Liver (tissue), 9 donors: ENCODE data around the gene AQP9. TPM values are rescaled to one million over a fixed set of nuclear protein-coding genes. Genes with fewer than 3 reads are reported as not detected.
"Not testable (repeated sequence)": the region's sequence is repeated elsewhere in the genome, so short reads cannot be mapped to it uniquely, and the experiment has no call there.

Experiments
- DNase-seq: peaks from one replicate; pipeline ENCODE4 v3.0.0-alpha.2; 2017; ENCODE audit warnings: low spot score
- H3K27ac ChIP-seq, 2 donors: one replicate each; pipeline ENCODE4 v1.7.0; 2013; ENCODE audit warnings: inconsistent platforms in 2 of 2, low read length in 2 of 2, control low read depth in 1 of 2, low read depth in 1 of 2, mild to moderate bottlenecking in 1 of 2
- H3K27me3 ChIP-seq, 4 donors: one replicate each; pipeline versions ENCODE4 v1.6.1 to v1.7.0; 2013; ENCODE audit warnings: low read length in 3 of 4, inconsistent platforms in 1 of 4, mild to moderate bottlenecking in 1 of 4, moderate library complexity in 1 of 4; ENCODE audit not compliant: control insufficient read depth in 4 of 4, insufficient read depth in 4 of 4
- H3K36me3 ChIP-seq, 4 donors: one replicate each; pipeline versions ENCODE4 v1.6.1 to v1.7.0; 2013; ENCODE audit warnings: low read length in 3 of 4, mild to moderate bottlenecking in 3 of 4, low read depth in 1 of 4, moderate library complexity in 1 of 4; ENCODE audit not compliant: control insufficient read depth in 4 of 4, insufficient read depth in 3 of 4
- H3K4me1 ChIP-seq, 4 donors: one replicate each; pipeline versions ENCODE4 v1.6.1 to v1.7.0; 2013; ENCODE audit warnings: low read length in 3 of 4, mild to moderate bottlenecking in 3 of 4, moderate library complexity in 1 of 4; ENCODE audit not compliant: control insufficient read depth in 4 of 4, insufficient read depth in 4 of 4
- H3K4me3 ChIP-seq, 3 donors: one replicate each; pipeline versions ENCODE4 v1.6.1 to v1.7.0; 2013; ENCODE audit warnings: low read length in 3 of 3, control low read depth in 1 of 3, low read depth in 1 of 3, mild to moderate bottlenecking in 1 of 3
- H3K9ac ChIP-seq, 2 donors: one replicate each; pipeline ENCODE4 v1.7.0; 2013; ENCODE audit warnings: low read length in 2 of 2, mild to moderate bottlenecking in 2 of 2, moderate library complexity in 2 of 2, control low read depth in 1 of 2, low read depth in 1 of 2
- H3K9me3 ChIP-seq, 4 donors: one replicate each; pipeline versions ENCODE4 v1.6.1 to v1.7.0; 2013; ENCODE audit warnings: low read length in 3 of 4; ENCODE audit not compliant: control insufficient read depth in 4 of 4
- ATF3 ChIP-seq: IDR thresholded peaks from 2 replicates; pipeline ENCODE4 v1.6.1; 2016; ENCODE audit warnings: antibody characterized with exemption
- EGR1 ChIP-seq, 2 donors: IDR thresholded peaks; 2 replicates each; pipeline ENCODE4 v1.6.1; 2016 to 2018; ENCODE audit warnings: antibody characterized with exemption in 2 of 2, low read depth in 2 of 2
- FOXA1 ChIP-seq: IDR thresholded peaks from 2 replicates; pipeline ENCODE4 v1.6.1; 2016; ENCODE audit warnings: antibody characterized with exemption
- FOXA2 ChIP-seq: IDR thresholded peaks from 2 replicates; pipeline ENCODE4 v1.6.1; 2016; ENCODE audit warnings: antibody characterized with exemption
- GABPA ChIP-seq, 2 donors: IDR thresholded peaks in 1 of 2; conservative IDR thresholded peaks in 1 of 2; 2 replicates each; pipeline ENCODE4 v1.6.1; 2016; ENCODE audit warnings: antibody characterized with exemption in 2 of 2, mild to moderate bottlenecking in 1 of 2, moderate library complexity in 1 of 2
- HNF4A ChIP-seq, 2 donors: conservative IDR thresholded peaks; 2 replicates each; pipeline ENCODE4 v1.6.1; 2016; ENCODE audit warnings: antibody characterized with exemption in 2 of 2, mild to moderate bottlenecking in 2 of 2
- HNF4G ChIP-seq: IDR thresholded peaks from 2 replicates; pipeline ENCODE4 v1.6.1; 2016; ENCODE audit warnings: antibody characterized with exemption
- JUND ChIP-seq, 2 donors: IDR thresholded peaks; 2 replicates each; pipeline ENCODE4 v1.6.1; 2016; ENCODE audit warnings: antibody characterized with exemption in 2 of 2
- NR2F2 ChIP-seq: IDR thresholded peaks from 2 replicates; pipeline ENCODE4 v1.6.1; 2016; ENCODE audit warnings: antibody characterized with exemption
- RAD21 ChIP-seq, 2 donors: IDR thresholded peaks; 2 replicates each; pipeline ENCODE4 v1.6.1; 2016; ENCODE audit warnings: antibody characterized with exemption in 2 of 2, mild to moderate bottlenecking in 2 of 2
- REST ChIP-seq: IDR thresholded peaks from 2 replicates; pipeline ENCODE4 v1.6.1; 2016; ENCODE audit warnings: antibody characterized with exemption, mild to moderate bottlenecking
- RXRA ChIP-seq, 2 donors: IDR thresholded peaks; 2 replicates each; pipeline ENCODE4 v1.6.1; 2017 to 2018; ENCODE audit warnings: antibody characterized with exemption in 2 of 2, mild to moderate bottlenecking in 1 of 2
- SP1 ChIP-seq: IDR thresholded peaks from 2 replicates; pipeline ENCODE4 v1.6.1; 2018; ENCODE audit warnings: antibody characterized with exemption, mild to moderate bottlenecking
- TAF1 ChIP-seq: conservative IDR thresholded peaks from 2 replicates; pipeline ENCODE4 v1.6.1; 2016; ENCODE audit warnings: antibody characterized with exemption, mild to moderate bottlenecking
- YY1 ChIP-seq: IDR thresholded peaks from 2 replicates; pipeline ENCODE4 v1.6.1; 2016; ENCODE audit warnings: antibody characterized with exemption, mild to moderate bottlenecking
- WGBS: extraction: QIAGEN DNeasy Blood & Tissue Kit; methylation state at CpG from one replicate; pipeline ENCODE4 v1.1.7; 2013; 5-methylcytosine and 5-hydroxymethylcytosine counted together
- polyA plus RNA-seq, 2 donors: library from polyadenylated mRNA; stranded (reverse) in 1 of 2; unstranded in 1 of 2; fragments of 200-250 nt in 1 of 2; fragments of >200 nt in 1 of 2; fragmentation: Nextera tagmentation in 1 of 2; extraction: Ambion mirVana in 1 of 2; gene quantifications; one replicate each; pipeline versions ENCODE4 v1.2.1 to v1.2.3, GENCODE V29; 2013 to 2015
- total RNA-seq, 2 donors: library from RNA; depleted of rRNA; stranded (reverse); fragments of >200 nt; gene quantifications; one replicate each; pipeline ENCODE4 v1.2.3, GENCODE V29; 2014
- TF ChIP-seq, protein P1 (sequence below): IDR thresholded peaks from 2 replicates; pipeline ENCODE4 v1.6.1; 2016; ENCODE audit warnings: antibody characterized with exemption
- TF ChIP-seq, protein P2 (sequence below): IDR thresholded peaks from 2 replicates; pipeline ENCODE4 v1.6.1; 2016; ENCODE audit warnings: antibody characterized with exemption
- donor health status: healthy.
- donor health status: healthy.
- donor health status: healthy.
- donor health status: healthy.
- donor health status: healthy.

The AQP9 gene
- total and polyA plus RNA-seq, 4 donors, result 1.4 to 111 (median 86.6) TPM

DNA sequence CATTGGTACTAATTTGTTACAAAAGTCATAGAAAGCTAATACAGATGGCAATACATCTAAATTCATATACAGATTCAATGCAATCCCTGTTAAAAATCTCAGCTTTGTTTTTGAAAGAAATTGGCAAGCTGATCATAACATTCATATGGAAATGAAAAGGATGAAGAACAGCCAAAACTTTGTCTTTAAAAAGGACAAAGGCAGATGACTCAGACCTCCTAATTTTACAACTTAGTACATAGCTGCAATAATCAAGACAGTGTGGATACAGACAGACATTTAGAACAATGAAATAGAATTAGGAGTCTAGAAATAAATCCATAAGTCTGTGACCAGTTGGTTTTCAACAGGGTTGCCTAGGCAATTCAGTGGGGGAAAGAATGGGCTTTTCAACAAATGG, 63.3 kb downstream of the AQP9 start:
- no peaks in the 10 kb centered on the region for H3K4me1 ChIP-seq
- H3K36me3 ChIP-seq, result peaks cover 0 to 1% (median 0%) of the 10 kb centered on the region in 4 donors
- H3K27ac ChIP-seq, result no peak overlapping the region
- no peak overlapping the region for H3K9ac ChIP-seq
- no peak overlapping the region for H3K4me3 ChIP-seq
- no peaks in the 10 kb centered on the region for H3K27me3 ChIP-seq
- TF ChIP-seq TAF1 (no peak), ATF3 (no peak), EGR1 (IDR thresholded peaks at IDR 0.05; ENCODE audit: low read depth in 2 of 2) (no peak), YY1 (no peak), HNF4G (no peak), RAD21 (IDR thresholded peaks at IDR 0.05) (no peak), RXRA (IDR thresholded peaks at IDR 0.05) (no peak)
- TF ChIP-seq, protein P1, sequence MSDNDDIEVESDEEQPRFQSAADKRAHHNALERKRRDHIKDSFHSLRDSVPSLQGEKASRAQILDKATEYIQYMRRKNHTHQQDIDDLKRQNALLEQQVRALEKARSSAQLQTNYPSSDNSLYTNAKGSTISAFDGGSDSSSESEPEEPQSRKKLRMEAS, result no peak
- H3K9me3 ChIP-seq, result no peaks in the 10 kb centered on the region
- no peak for DNase-seq

DNA sequence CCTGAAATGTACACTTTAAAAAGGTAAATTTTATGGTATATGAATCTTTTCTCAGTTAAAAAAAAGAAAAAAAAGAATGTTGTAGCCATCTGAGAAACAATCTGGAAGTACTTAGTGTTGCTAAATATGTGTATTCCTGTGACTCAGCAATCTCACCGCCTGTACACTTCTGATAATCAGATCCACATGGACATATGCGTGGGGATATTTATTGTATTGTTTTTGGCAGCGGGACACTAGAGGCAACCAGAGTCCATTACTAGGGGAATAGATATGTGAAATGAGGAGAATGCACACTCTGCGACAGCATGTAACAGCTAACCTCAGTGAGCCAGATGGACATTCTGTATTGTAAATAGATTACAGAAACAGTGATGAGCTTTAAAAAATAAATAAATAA, 65.4 kb downstream of the AQP9 start:
- Histone ChIP-seq H3K27ac (no peak overlapping the region), H3K36me3 (peaks cover 0 to 1% (median 0%) of the 10 kb centered on the region in 4 donors), H3K9me3 (no peaks in the 10 kb centered on the region), H3K9ac (no peak overlapping the region), H3K4me3 (no peak overlapping the region), H3K27me3 (no peaks in the 10 kb centered on the region), H3K4me1 (no peaks in the 10 kb centered on the region)
- no peak for TF ChIP-seq HNF4A (conservative IDR thresholded peaks at IDR 0.05)
- no peak for TF ChIP-seq REST
- TF ChIP-seq GABPA (IDR thresholded peaks at IDR 0.05 in 1 of 2, conservative IDR thresholded peaks at IDR 0.05 in 1 of 2), result no peak
- TF ChIP-seq ATF3, result no peak
- TF ChIP-seq FOXA2, result no peak
- TF ChIP-seq NR2F2, result no peak
- no peak for TF ChIP-seq SP1
- TF ChIP-seq RXRA (IDR thresholded peaks at IDR 0.05), result no peak
- TF ChIP-seq JUND (IDR thresholded peaks at IDR 0.05), result no peak
- no peak for TF ChIP-seq HNF4G
- 71% methylated on average over 4 of the region's 4 CpGs for WGBS
- no peak for DNase-seq

DNA sequence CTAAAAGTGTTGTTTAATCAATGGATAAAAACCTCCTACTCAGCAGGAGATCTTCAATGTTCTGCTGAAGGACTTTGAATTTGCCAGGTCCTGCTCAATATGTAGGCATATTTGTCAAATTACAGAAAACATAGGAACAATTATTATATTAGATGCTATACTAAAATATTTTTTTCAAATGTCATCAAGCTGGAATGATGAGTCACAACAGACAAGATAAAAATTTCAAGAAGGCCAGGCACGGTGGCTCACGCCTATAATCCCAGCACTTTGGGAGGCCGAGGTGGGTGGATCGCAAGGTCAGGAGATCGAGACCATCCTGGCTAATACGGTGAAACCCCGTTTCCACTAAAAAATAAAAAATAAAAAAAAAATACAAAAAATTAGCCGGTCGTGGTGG, 68.0 kb downstream of the AQP9 start:
- H3K27ac ChIP-seq, result no peak overlapping the region
- no peaks in the 10 kb centered on the region for H3K27me3 ChIP-seq
- no peaks in the 10 kb centered on the region for H3K9me3 ChIP-seq
- H3K9ac ChIP-seq, result no peak overlapping the region
- 94% methylated on average over 9 of the region's 9 CpGs for WGBS
- TF ChIP-seq NR2F2 (no peak), EGR1 (IDR thresholded peaks at IDR 0.05; ENCODE audit: low read depth in 2 of 2) (no peak), FOXA1 (no peak), GABPA (IDR thresholded peaks at IDR 0.05 in 1 of 2, conservative IDR thresholded peaks at IDR 0.05 in 1 of 2) (no peak), TAF1 (no peak)
- TF ChIP-seq, protein P2, sequence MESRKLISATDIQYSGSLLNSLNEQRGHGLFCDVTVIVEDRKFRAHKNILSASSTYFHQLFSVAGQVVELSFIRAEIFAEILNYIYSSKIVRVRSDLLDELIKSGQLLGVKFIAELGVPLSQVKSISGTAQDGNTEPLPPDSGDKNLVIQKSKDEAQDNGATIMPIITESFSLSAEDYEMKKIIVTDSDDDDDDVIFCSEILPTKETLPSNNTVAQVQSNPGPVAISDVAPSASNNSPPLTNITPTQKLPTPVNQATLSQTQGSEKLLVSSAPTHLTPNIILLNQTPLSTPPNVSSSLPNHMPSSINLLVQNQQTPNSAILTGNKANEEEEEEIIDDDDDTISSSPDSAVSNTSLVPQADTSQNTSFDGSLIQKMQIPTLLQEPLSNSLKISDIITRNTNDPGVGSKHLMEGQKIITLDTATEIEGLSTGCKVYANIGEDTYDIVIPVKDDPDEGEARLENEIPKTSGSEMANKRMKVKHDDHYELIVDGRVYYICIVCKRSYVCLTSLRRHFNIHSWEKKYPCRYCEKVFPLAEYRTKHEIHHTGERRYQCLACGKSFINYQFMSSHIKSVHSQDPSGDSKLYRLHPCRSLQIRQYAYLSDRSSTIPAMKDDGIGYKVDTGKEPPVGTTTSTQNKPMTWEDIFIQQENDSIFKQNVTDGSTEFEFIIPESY, result no peak
- no peaks in the 10 kb centered on the region for H3K36me3 ChIP-seq
- H3K4me1 ChIP-seq, result no peaks in the 10 kb centered on the region
- no peak for DNase-seq
- no peak overlapping the region for H3K4me3 ChIP-seq

DNA sequence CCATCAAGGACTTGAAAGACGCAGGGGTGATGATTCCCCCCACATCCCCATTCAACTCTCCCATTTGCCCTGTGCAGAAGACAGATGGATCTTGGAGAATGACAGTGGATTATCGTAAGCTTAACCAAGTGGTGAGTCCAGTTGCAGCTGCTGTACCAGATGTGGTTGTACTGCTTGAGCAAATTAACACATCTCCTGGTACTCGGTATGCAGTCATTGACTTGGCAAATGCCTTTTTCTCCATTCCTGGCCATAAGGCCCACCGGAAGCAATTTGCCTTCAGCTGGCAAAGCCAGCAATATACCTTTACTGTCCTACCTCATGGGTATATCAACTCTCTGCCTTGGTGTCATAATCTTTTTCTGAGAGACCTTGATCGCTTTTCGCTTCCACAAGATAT, 70.0 kb downstream of the AQP9 start:
- H3K4me3 ChIP-seq, H3K36me3 ChIP-seq, H3K9me3 ChIP-seq, H3K27ac ChIP-seq, DNase-seq, H3K9ac ChIP-seq, H3K27me3 ChIP-seq, H3K4me1 ChIP-seq: not testable (repeated sequence)
- WGBS, result 98% methylated on average over 6 of the region's 6 CpGs
